DOHH2 (cell line): ENCODE measurements around the gene SOWAHD.

Experiments
- H3F3A ChIP-seq: fragments of 200-600 bp; sonication (generic), shearing (Covaris generic); 2 replicates; pipeline ENCODE4 v1.6.0; 2016; ENCODE audit warnings: antibody characterized with exemption, mild to moderate bottlenecking; ENCODE audit not compliant: control insufficient read depth, insufficient read depth
- H3K27ac ChIP-seq: fragments of 200-600 bp; sonication (generic); 2 replicates; pipeline ENCODE4 v1.5.1; 2014; ENCODE audit warnings: low read depth, mild to moderate bottlenecking, low read length, moderate library complexity
- H3K27me3 ChIP-seq: fragments of 200-600 bp; sonication (generic); 2 replicates; pipeline ENCODE4 v1.6.1; 2014; ENCODE audit warnings: mild to moderate bottlenecking, low read length, mixed read lengths; ENCODE audit not compliant: control insufficient read depth
- H3K36me3 ChIP-seq: fragments of 200-600 bp; sonication (generic); 2 replicates; pipeline ENCODE4 v1.6.1; 2014; ENCODE audit warnings: mild to moderate bottlenecking, low read length, moderate library complexity, mixed read lengths; ENCODE audit not compliant: control insufficient read depth
- H3K4me1 ChIP-seq: fragments of 200-600 bp; sonication (generic); 2 replicates; pipeline ENCODE4 v1.6.1; 2014; ENCODE audit warnings: mild to moderate bottlenecking, low read length, mixed read lengths; ENCODE audit not compliant: control insufficient read depth
- H3K4me2 ChIP-seq: fragments of 200-600 bp; sonication (generic); 2 replicates; pipeline ENCODE4 v1.6.0; 2014; ENCODE audit warnings: mild to moderate bottlenecking, low read length, moderate library complexity
- H3K4me3 ChIP-seq: fragments of 200-600 bp; sonication (generic); 2 replicates; pipeline ENCODE4 v1.5.1; 2014; ENCODE audit warnings: mild to moderate bottlenecking, low read length, mixed read lengths
- H3K79me2 ChIP-seq: fragments of 200-600 bp; sonication (generic); 2 replicates; pipeline ENCODE4 v1.6.1; 2014; ENCODE audit warnings: mild to moderate bottlenecking, low read length, mixed read lengths; ENCODE audit not compliant: control insufficient read depth
- H3K9me2 ChIP-seq: fragments of 200-600 bp; sonication (generic); replicated peaks from 2 replicates; pipeline ENCODE4 v1.6.1; 2014; ENCODE audit warnings: mild to moderate bottlenecking, low read length, mixed read lengths; ENCODE audit not compliant: control insufficient read depth
- H3K9me3 ChIP-seq: fragments of 200-600 bp; sonication (generic); 2 replicates; pipeline ENCODE4 v1.6.1; 2014; ENCODE audit warnings: antibody characterized with exemption, low read length, mixed read lengths; ENCODE audit not compliant: control insufficient read depth, insufficient read depth
- H4K20me1 ChIP-seq: fragments of 200-600 bp; sonication (generic); 2 replicates; pipeline ENCODE4 v1.6.0; 2014; ENCODE audit warnings: low read depth, mild to moderate bottlenecking, antibody characterized with exemption, low read length, moderate library complexity; ENCODE audit not compliant: control insufficient read depth, insufficient read depth
- EZH2phosphoT487 ChIP-seq: fragments of 200-600 bp; sonication (generic); IDR thresholded peaks from 2 replicates; pipeline ENCODE4 v1.6.1; 2017; ENCODE audit warnings: borderline replicate concordance, mild to moderate bottlenecking, antibody characterized with exemption, low read length, moderate library complexity, mixed read lengths
- TF ChIP-seq, protein P1 (sequence below): fragments of 200-600 bp; sonication (generic); IDR thresholded peaks from one replicate; pipeline ENCODE4 v1.5.1; 2014; ENCODE audit warnings: antibody characterized with exemption, mild to moderate bottlenecking, low read depth, low read length; ENCODE audit not compliant: poor library complexity, severe bottlenecking

The SOWAHD gene

DNA sequence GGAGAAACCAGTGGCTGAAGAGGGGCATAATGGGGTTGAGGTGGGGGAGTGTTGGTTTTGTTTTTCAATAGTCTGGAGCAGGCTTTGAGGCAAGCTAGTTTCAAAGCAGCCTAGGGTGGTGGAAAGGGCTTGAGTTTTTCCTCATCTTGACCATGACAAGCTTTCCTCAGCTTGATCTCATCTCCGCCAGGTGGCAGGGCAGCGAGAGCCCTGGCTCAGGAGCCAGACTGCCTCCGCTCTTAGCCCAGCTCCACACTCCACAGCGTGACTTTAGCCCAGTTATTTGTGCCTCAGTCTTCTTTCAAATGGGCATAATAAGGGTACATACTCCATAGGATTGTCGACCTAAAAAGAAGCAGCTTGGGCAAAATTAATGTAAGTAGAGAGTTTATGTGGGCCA, 29.9 kb upstream of the SOWAHD start:
- no peaks in the 10 kb centered on the region for H3K9me3 ChIP-seq
- no peak overlapping the region for H3K4me2 ChIP-seq
- no peaks in the 10 kb centered on the region for H3K36me3 ChIP-seq

DNA sequence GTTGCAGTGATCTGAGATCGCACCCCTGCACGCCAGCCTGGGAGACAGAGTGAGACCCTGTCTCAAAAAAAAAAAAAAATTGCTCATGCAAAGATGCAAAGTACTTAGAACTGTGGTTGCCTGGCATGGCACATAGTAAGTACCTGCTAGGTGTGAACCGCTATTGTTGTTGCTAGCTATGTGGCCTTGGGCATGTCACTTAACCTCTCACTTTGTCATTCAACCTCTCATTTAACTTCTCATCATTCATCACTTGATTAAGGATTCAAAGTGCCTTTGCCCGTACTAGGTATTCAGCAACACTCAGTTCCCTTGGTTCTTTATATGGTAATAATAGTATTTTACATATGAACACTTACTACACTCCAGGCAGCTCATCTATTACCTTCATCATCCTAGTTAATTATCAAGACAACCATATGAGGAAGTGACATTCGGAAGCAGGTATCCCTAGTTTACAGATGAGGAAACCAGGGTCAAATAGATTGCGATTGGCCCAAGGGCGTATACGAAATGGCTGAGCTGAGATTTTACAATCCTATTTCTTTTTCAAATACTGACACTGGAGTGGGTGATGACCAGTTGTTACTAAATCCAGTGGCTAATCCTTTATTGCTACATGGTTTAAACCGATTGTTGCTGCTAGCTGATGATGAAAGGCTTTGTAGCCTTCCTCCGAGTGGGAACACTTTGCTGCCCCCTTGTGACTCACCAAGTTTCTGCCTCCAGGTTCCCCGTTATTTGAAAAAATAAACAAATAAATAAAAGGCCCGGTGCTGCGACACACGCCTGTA, 28.8 kb upstream of the SOWAHD start:
- H3K9me2 ChIP-seq, result no peaks in the 10 kb centered on the region
- no peak overlapping the region for H3K27ac ChIP-seq
- peak overlapping the region; percentile 54 for H3K4me2 ChIP-seq
- H3K4me3 ChIP-seq, result 0 out of 2 replicates have a peak overlapping the region, but pooled peaks have one; percentile 37
- no peaks in the 10 kb centered on the region for H3K27me3 ChIP-seq
- peaks cover 7% of the 10 kb centered on the region for H3K4me1 ChIP-seq
- H3K9me3 ChIP-seq, result no peaks in the 10 kb centered on the region
- no peaks in the 10 kb centered on the region for H4K20me1 ChIP-seq
- no peaks in the 10 kb centered on the region for H3F3A ChIP-seq
- no peaks in the 10 kb centered on the region for H3K79me2 ChIP-seq
- H3K36me3 ChIP-seq, result no peaks in the 10 kb centered on the region
- TF ChIP-seq EZH2phosphoT487, result no peak
- TF ChIP-seq, protein P1, sequence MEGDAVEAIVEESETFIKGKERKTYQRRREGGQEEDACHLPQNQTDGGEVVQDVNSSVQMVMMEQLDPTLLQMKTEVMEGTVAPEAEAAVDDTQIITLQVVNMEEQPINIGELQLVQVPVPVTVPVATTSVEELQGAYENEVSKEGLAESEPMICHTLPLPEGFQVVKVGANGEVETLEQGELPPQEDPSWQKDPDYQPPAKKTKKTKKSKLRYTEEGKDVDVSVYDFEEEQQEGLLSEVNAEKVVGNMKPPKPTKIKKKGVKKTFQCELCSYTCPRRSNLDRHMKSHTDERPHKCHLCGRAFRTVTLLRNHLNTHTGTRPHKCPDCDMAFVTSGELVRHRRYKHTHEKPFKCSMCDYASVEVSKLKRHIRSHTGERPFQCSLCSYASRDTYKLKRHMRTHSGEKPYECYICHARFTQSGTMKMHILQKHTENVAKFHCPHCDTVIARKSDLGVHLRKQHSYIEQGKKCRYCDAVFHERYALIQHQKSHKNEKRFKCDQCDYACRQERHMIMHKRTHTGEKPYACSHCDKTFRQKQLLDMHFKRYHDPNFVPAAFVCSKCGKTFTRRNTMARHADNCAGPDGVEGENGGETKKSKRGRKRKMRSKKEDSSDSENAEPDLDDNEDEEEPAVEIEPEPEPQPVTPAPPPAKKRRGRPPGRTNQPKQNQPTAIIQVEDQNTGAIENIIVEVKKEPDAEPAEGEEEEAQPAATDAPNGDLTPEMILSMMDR, result peak; percentile 49

More for the DNA sequence above, 29.9 kb upstream of the SOWAHD start:
- H3K9me2 ChIP-seq, result no peaks in the 10 kb centered on the region
- H3K79me2 ChIP-seq, result no peaks in the 10 kb centered on the region
- no peak overlapping the region for H3K27ac ChIP-seq
- H3K4me3 ChIP-seq, result no peak overlapping the region
- TF ChIP-seq, protein P1, result no peak
- TF ChIP-seq EZH2phosphoT487, result no peak
- no peaks in the 10 kb centered on the region for H3F3A ChIP-seq
- no peaks in the 10 kb centered on the region for H3K27me3 ChIP-seq
- peaks cover 7% of the 10 kb centered on the region for H3K4me1 ChIP-seq
- no peaks in the 10 kb centered on the region for H4K20me1 ChIP-seq

DNA sequence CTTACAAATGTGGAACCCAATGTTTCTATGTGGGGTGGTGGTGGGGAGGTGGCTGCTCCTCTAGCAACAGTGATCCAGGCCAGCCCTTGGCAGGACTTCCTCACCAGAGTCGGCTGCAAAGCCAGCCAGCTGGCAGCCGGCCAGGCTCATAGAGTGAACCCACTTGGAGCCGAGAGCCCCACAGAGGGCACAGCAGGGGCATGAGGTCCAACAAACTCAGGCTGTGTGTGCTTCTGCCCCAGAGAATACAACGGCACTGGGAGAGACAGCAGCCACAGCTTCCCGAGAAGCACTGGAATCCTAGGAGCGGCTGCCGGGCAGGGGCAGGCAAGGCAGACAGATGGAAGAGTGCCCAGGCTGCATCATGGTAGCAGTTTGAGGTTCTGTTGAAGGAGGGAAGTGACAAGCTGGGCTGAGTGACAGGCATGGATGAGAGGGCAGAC, 23.5 kb upstream of the SOWAHD start:
- Histone ChIP-seq H3K9me3 (no peaks in the 10 kb centered on the region), H3K79me2 (no peaks in the 10 kb centered on the region), H3K4me1 (no peaks in the 10 kb centered on the region; the same call in 1 of the 2 replicates), H3F3A (no peaks in the 10 kb centered on the region), H4K20me1 (no peaks in the 10 kb centered on the region), H3K4me3 (no peak overlapping the region), H3K36me3 (no peaks in the 10 kb centered on the region), H3K9me2 (no peaks in the 10 kb centered on the region), H3K4me2 (no peak overlapping the region), H3K27me3 (no peaks in the 10 kb centered on the region), H3K27ac (no peak overlapping the region)
- TF ChIP-seq, protein P1, result no peak
- TF ChIP-seq EZH2phosphoT487, result no peak
